ENCODE data around the gene DAAM2.

GRCh38 chr6:39794231-39794630 lies 2.1 kb downstream of the DAAM2 start:
- TF ChIP-seq CTCF (IDR thresholded peaks at IDR 0.05) (no peak), GABPA (IDR thresholded peaks at IDR 0.05; ENCODE audit: low read depth) (no peak), RAD21 (IDR thresholded peaks at IDR 0.05; ENCODE audit: low read length) (no peak)
